Uterus (tissue), 4 donors: ENCODE measurements around the gene ACSF3. TPM values are rescaled to one million over a fixed set of nuclear protein-coding genes. Genes with fewer than 3 reads are reported as not detected.

Experiments
- DNase-seq, 2 donors: peaks; one replicate each; pipeline ENCODE4 v3.0.0-alpha.2; 2019 to 2020
- H3K27ac ChIP-seq, 2 donors: fragments of 200-600 bp; sonication (generic); 1 replicate in 1 of 2; 2 replicates in 1 of 2; pipeline ENCODE4 v1.5.1; 2016 to 2018
- H3K27me3 ChIP-seq, 2 donors: fragments of 200-600 bp; sonication (generic); one replicate each; pipeline ENCODE4 v1.5.1; 2018 to 2019; ENCODE audit warnings: control low read depth in 1 of 2
- H3K36me3 ChIP-seq, 2 donors: fragments of 200-600 bp; sonication (generic); one replicate each; pipeline ENCODE4 v1.5.1; 2019; ENCODE audit warnings: control low read depth in 1 of 2
- H3K4me1 ChIP-seq, 2 donors: fragments of 200-600 bp; sonication (generic); one replicate each; pipeline ENCODE4 v1.5.1; 2018 to 2019; ENCODE audit warnings: control low read depth in 1 of 2
- H3K4me3 ChIP-seq, 2 donors: fragments of 200-600 bp; sonication (generic); 1 replicate in 1 of 2; 2 replicates in 1 of 2; pipeline ENCODE4 v1.5.1; 2018 to 2019; ENCODE audit warnings: mild to moderate bottlenecking in 1 of 2
- H3K9me3 ChIP-seq, 2 donors: fragments of 200-600 bp; sonication (generic); one replicate each; pipeline ENCODE4 v1.5.1; 2019; ENCODE audit warnings: control low read depth in 1 of 2
- CTCF ChIP-seq, 4 experiments: fragments of 200-600 bp in 2 of 4; fragments of 450-650 bp in 2 of 4; sonication (generic) in 2 of 4; IDR thresholded peaks; one replicate each; pipeline ENCODE4 v1.5.1; 2016 to 2019; ENCODE audit warnings: antibody characterized with exemption in 4 of 4, mild to moderate bottlenecking in 2 of 4, moderate library complexity in 1 of 4
- POLR2A ChIP-seq, 2 donors: fragments of 450-650 bp; IDR thresholded peaks; one replicate each; pipeline ENCODE4 v1.6.1; 2016; ENCODE audit warnings: antibody characterized with exemption in 2 of 2, mild to moderate bottlenecking in 1 of 2, moderate library complexity in 1 of 2
- intact Hi-C: fragments of 100-400 bp; cut with DNase I; formaldehyde crosslinking; loops from one replicate; pipeline ENCODE4 v1.15.1; 2023; ENCODE audit warnings: low total_unique reads
- total RNA-seq, 4 donors: library from RNA; depleted of rRNA in 3 of 4; stranded (reverse); fragments of >200 nt in 3 of 4; gene quantifications; one replicate each; pipeline versions ENCODE4 v1.1.0 to v1.2.4, GENCODE V29; 2014 to 2023
- donor health status: DM: yes; HTN: yes; CAD: no.

Gene ACSF3
- total RNA-seq, 4 donors from 2014 or later: 7.4 to 39.0 (median 18.2) TPM

GRCh38 chr16:89176147-89176690, 82.6 kb downstream of the ACSF3 start:
- no peak overlapping the region for H3K27ac ChIP-seq
- TF ChIP-seq CTCF (IDR thresholded peaks at IDR 0.05) (no peak), POLR2A (IDR thresholded peaks at IDR 0.05) (no peak)
- H3K9me3 ChIP-seq: no peaks in the 10 kb centered on the region

GRCh38 chr16:89176717-89177116, 83.1 kb downstream of the ACSF3 start:
- peaks cover 0 to 6% of the 10 kb centered on the region in 2 donors for H3K27me3 ChIP-seq
- intact Hi-C loops: no loop called here
- no peak overlapping the region for H3K4me3 ChIP-seq
- no peaks in the 10 kb centered on the region for H3K9me3 ChIP-seq
- TF ChIP-seq CTCF (IDR thresholded peaks at IDR 0.05): no peak
- no peak for TF ChIP-seq POLR2A (IDR thresholded peaks at IDR 0.05)
- DNase-seq: no peak
- no peak overlapping the region for H3K27ac ChIP-seq
- no peaks in the 10 kb centered on the region for H3K4me1 ChIP-seq
- H3K36me3 ChIP-seq: no peaks in the 10 kb centered on the region

More at GRCh38 chr16:89176147-89176690, 82.6 kb downstream of the ACSF3 start:
- Histone ChIP-seq H3K36me3 (no peaks in the 10 kb centered on the region), H3K27me3 (peaks cover 0 to 6% of the 10 kb centered on the region in 2 donors), H3K4me3 (no peak overlapping the region), H3K4me1 (no peaks in the 10 kb centered on the region)
- intact Hi-C loops: no loop called here
- no peak for DNase-seq

- H3K27me3 ChIP-seq: no peaks in the 10 kb centered on the region
- H3K9me3 ChIP-seq: no peaks in the 10 kb centered on the region
- H3K4me1 ChIP-seq: no peaks in the 10 kb centered on the region
- no peak overlapping the region for H3K4me3 ChIP-seq
- DNase-seq: no peak
- H3K27ac ChIP-seq: no peak overlapping the region
- H3K36me3 ChIP-seq: no peaks in the 10 kb centered on the region
- intact Hi-C loops: no loop called here
- TF ChIP-seq POLR2A (IDR thresholded peaks at IDR 0.05): no peak
Measured at GRCh38 chr16:89177501-89177900, 83.8 kb downstream of the ACSF3 start.

- no peak for TF ChIP-seq CTCF (IDR thresholded peaks at IDR 0.05)
- no peak for TF ChIP-seq POLR2A (IDR thresholded peaks at IDR 0.05)
- H3K27me3 ChIP-seq: no peaks in the 10 kb centered on the region
- no peak overlapping the region for H3K4me3 ChIP-seq
- H3K36me3 ChIP-seq: no peaks in the 10 kb centered on the region
- no peaks in the 10 kb centered on the region for H3K4me1 ChIP-seq
- H3K9me3 ChIP-seq: no peaks in the 10 kb centered on the region
- no peak overlapping the region for H3K27ac ChIP-seq
- intact Hi-C loops: no loop called here
- no peak for DNase-seq
Measured at GRCh38 chr16:89178453-89179147, 84.9 kb downstream of the ACSF3 start.

- Histone ChIP-seq H3K4me1 (no peaks in the 10 kb centered on the region), H3K9me3 (no peaks in the 10 kb centered on the region), H3K36me3 (no peaks in the 10 kb centered on the region), H3K4me3 (no peak overlapping the region), H3K27me3 (no peaks in the 10 kb centered on the region), H3K27ac (no peak overlapping the region)
- DNase-seq: no peak
- intact Hi-C loops: no loop called here
- TF ChIP-seq POLR2A (IDR thresholded peaks at IDR 0.05) (no peak), CTCF (IDR thresholded peaks at IDR 0.05) (no peak)
Measured at GRCh38 chr16:89179148-89179484, 85.5 kb downstream of the ACSF3 start.
